Mesendoderm (in vitro differentiated cells): ENCODE measurements around the gene USP11.
A peak's percentile ranks its signal among the peaks of the same experiment; 100 is the strongest.

Source experiments
- DNase-seq: peaks from one replicate; pipeline ENCODE4 v3.0.0; 2013
- H2AK5ac ChIP-seq: 2 replicates; pipeline ENCODE4 v1.6.1; 2013; ENCODE audit warnings: low read length, inconsistent platforms
- H2BK120ac ChIP-seq: 2 replicates; pipeline ENCODE4 v1.6.1; 2013; ENCODE audit warnings: low read depth, mild to moderate bottlenecking, low read length, moderate library complexity, mixed read lengths
- H2BK15ac ChIP-seq: replicated peaks from 2 replicates; pipeline ENCODE4 v1.6.1; 2013; ENCODE audit warnings: low read depth, mild to moderate bottlenecking, moderate library complexity
- H2BK5ac ChIP-seq: 2 replicates; pipeline ENCODE4 v1.6.1; 2013; ENCODE audit warnings: low read length, inconsistent platforms
- H3K18ac ChIP-seq: 2 replicates; pipeline ENCODE4 v1.6.1; 2013; ENCODE audit warnings: mild to moderate bottlenecking, low read length, mixed read lengths
- H3K23ac ChIP-seq: one replicate; pipeline ENCODE4 v1.6.1; 2013; ENCODE audit warnings: low read length
- H3K27ac ChIP-seq: 2 replicates; pipeline ENCODE4 v1.5.1; 2013; ENCODE audit warnings: low read depth, mild to moderate bottlenecking, inconsistent platforms, low read length, moderate library complexity
- H3K27me3 ChIP-seq: 2 replicates; pipeline ENCODE4 v1.6.1; 2013; ENCODE audit warnings: low read length, control low read depth, mild to moderate bottlenecking, inconsistent platforms; ENCODE audit not compliant: insufficient read depth, poor library complexity
- H3K36me3 ChIP-seq: 2 replicates; pipeline ENCODE4 v1.6.1; 2013; ENCODE audit warnings: low read length, inconsistent platforms; ENCODE audit not compliant: control insufficient read depth, insufficient read depth
- H3K4ac ChIP-seq: one replicate; pipeline ENCODE4 v1.6.1; 2013; ENCODE audit warnings: low read depth, mild to moderate bottlenecking, low read length, moderate library complexity
- H3K4me1 ChIP-seq: 2 replicates; pipeline ENCODE4 v1.6.1; 2013; ENCODE audit warnings: low read depth, low read length, inconsistent platforms; ENCODE audit not compliant: control insufficient read depth
- H3K4me2 ChIP-seq: 2 replicates; pipeline ENCODE4 v1.6.1; 2013; ENCODE audit warnings: low read length
- H3K4me3 ChIP-seq: 2 replicates; pipeline ENCODE4 v1.5.1; 2013; ENCODE audit warnings: mild to moderate bottlenecking, low read length
- H3K56ac ChIP-seq: one replicate; pipeline ENCODE4 v1.6.1; 2013; ENCODE audit warnings: low read length
- H3K79me1 ChIP-seq: 2 replicates; pipeline ENCODE4 v1.6.1; 2013; ENCODE audit warnings: low read length, inconsistent platforms
- H3K79me2 ChIP-seq: 2 replicates; pipeline ENCODE4 v1.6.1; 2013; ENCODE audit warnings: mild to moderate bottlenecking, low read length; ENCODE audit not compliant: control insufficient read depth, insufficient read depth
- H3K9ac ChIP-seq: 2 replicates; pipeline ENCODE4 v1.6.1; 2013; ENCODE audit warnings: low read length, inconsistent platforms
- H4K5ac ChIP-seq: one replicate; pipeline ENCODE4 v1.6.1; 2013; ENCODE audit warnings: low read length
- H4K8ac ChIP-seq: one replicate; pipeline ENCODE4 v1.6.1; 2013; ENCODE audit warnings: low read depth, mild to moderate bottlenecking, control low read depth, low read length, moderate library complexity
- WGBS: extraction: QIAGEN DNeasy Blood & Tissue Kit; methylation state at CpG from one replicate; pipeline ENCODE4 v1.1.7; 2013; ENCODE audit warnings: low lambda C conversion rate, missing lambda C conversion rate; ENCODE audit not compliant: insufficient coverage; ENCODE audit errors: extremely low coverage; 5-methylcytosine and 5-hydroxymethylcytosine counted together

USP11 gene

DNA sequence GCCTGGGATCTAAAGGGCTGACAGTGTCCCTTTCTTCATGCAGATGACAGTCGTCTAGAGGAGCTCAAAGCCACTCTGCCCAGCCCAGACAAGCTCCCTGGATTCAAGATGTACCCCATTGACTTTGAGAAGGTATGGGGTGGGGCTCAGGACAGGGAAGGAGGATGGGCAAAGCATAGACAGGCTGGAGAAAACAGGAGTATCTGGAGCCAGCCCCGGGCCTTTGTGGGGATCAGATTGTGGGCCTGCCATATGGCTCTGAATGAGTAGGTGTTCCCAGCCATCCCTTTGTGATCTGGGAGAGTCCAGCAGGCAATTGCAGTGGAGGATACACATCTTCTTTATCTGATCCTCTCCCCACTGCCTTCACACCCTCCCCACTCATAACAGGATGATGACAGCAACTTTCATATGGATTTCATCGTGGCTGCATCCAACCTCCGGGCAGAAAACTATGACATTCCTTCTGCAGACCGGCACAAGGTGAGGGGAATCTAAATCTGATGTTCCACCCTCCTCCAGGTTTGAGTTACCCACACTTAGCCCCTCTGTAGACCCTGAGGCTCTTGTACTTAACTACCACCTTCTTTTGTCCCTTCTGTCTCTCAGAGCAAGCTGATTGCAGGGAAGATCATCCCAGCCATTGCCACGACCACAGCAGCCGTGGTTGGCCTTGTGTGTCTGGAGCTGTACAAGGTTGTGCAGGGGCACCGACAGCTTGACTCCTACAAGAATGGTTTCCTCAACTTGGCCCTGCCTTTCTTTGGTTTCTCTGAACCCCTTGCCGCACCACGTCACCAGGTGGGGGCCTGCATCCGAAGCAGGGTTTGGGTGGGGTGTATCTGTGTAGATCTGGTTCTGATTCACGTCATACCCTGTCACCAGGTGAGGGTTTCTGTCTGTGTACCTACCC lies 20.2 kb upstream of the USP11 start:
- Histone ChIP-seq H3K27me3 (no peaks in the 10 kb centered on the region), H3K27ac (no peak overlapping the region), H3K4me2 (no peak overlapping the region), H2BK15ac (no peak overlapping the region), H3K4ac (no peak overlapping the region), H3K36me3 (peaks cover 9% of the 10 kb centered on the region), H3K23ac (no peak overlapping the region), H3K4me3 (no peak overlapping the region), H4K5ac (no peak overlapping the region), H3K79me1 (no peaks in the 10 kb centered on the region), H3K4me1 (no peaks in the 10 kb centered on the region), H3K79me2 (no peaks in the 10 kb centered on the region), H2BK5ac (no peak overlapping the region), H3K56ac (no peak overlapping the region), H2BK120ac (no peak overlapping the region), H2AK5ac (no peak overlapping the region), H3K9ac (no peak overlapping the region), H4K8ac (no peak overlapping the region), H3K18ac (no peak overlapping the region)
- no peak for DNase-seq
- no CpG with 5 or more reads among the region's 12 CpGs for WGBS

DNA sequence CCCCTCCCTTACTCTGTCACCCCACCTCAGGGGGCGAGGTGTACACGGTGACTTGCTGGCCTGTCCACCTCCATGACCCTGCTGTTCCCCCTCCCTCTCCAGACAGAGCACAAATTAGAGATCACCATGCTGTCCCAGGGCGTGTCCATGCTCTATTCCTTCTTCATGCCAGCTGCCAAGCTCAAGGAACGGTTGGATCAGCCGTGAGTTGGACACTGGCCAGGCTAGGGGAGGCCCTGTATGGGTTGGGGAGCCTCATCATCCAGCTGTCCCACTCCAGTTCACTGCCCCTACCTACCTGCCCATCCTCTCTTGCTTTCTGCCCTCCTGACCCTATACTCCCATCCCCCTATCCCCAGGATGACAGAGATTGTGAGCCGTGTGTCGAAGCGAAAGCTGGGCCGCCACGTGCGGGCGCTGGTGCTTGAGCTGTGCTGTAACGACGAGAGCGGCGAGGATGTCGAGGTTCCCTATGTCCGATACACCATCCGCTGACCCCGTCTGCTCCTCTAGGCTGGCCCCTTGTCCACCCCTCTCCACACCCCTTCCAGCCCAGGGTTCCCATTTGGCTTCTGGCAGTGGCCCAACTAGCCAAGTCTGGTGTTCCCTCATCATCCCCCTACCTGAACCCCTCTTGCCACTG lies 18.3 kb upstream of the USP11 start:
- H3K4me1 ChIP-seq: no peaks in the 10 kb centered on the region
- no peak overlapping the region for H3K18ac ChIP-seq
- no peaks in the 10 kb centered on the region for H3K27me3 ChIP-seq
- no CpG with 5 or more reads among the region's 20 CpGs for WGBS
- no peak overlapping the region for H3K27ac ChIP-seq
- no peak for DNase-seq
- H3K9ac ChIP-seq: no peak overlapping the region
- H2BK120ac ChIP-seq: no peak overlapping the region
- no peak overlapping the region for H2BK5ac ChIP-seq
- H3K23ac ChIP-seq: no peak overlapping the region
- no peak overlapping the region for H4K8ac ChIP-seq
- H3K4me2 ChIP-seq: no peak overlapping the region
- H4K5ac ChIP-seq: no peak overlapping the region
- H3K79me2 ChIP-seq: peaks cover 9% of the 10 kb centered on the region
- no peaks in the 10 kb centered on the region for H3K79me1 ChIP-seq
- H3K36me3 ChIP-seq: peaks cover 9% of the 10 kb centered on the region
- H3K4ac ChIP-seq: no peak overlapping the region
- no peak overlapping the region for H2BK15ac ChIP-seq
- no peak overlapping the region for H3K4me3 ChIP-seq
- H2AK5ac ChIP-seq: no peak overlapping the region
- H3K56ac ChIP-seq: no peak overlapping the region

DNA sequence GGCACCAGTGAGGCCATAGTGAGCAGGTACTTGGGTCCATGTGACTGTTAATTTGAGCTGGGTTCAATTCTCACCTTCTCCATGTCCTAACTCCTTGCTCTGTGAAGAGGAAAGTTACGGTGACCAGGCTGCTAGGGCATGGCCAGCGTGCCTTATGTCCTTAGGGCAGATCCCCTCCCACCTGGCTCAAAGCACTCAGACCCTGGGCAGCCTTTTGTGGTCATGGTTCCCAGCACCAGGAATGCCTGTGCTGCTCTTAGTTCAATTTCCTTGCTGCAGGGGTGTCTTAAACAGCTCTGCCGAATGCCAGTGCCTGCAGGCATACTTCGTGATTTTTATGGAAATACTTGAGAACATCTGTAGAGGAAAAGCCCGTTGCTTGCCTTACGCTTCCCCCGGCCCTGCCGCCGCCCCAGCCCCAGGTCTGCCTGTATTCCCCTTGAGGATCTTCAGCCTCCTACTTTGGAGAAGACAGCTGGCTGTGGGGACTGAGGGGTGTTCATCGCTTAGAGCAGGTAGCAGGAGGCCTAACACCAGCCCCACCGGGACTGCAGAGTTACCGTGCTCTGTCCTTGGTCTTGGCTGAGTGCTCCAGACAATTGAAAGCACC lies 17.4 kb upstream of the USP11 start:
- H3K18ac ChIP-seq: no peak overlapping the region
- no peak overlapping the region for H2AK5ac ChIP-seq
- no peak overlapping the region for H2BK120ac ChIP-seq
- H3K23ac ChIP-seq: no peak overlapping the region
- H3K27me3 ChIP-seq: no peaks in the 10 kb centered on the region
- no peak overlapping the region for H4K5ac ChIP-seq
- H2BK15ac ChIP-seq: no peak overlapping the region
- no peaks in the 10 kb centered on the region for H3K79me1 ChIP-seq
- no CpG with 5 or more reads among the region's 12 CpGs for WGBS
- H3K4ac ChIP-seq: no peak overlapping the region
- H3K4me3 ChIP-seq: no peak overlapping the region
- H4K8ac ChIP-seq: no peak overlapping the region
- H3K79me2 ChIP-seq: peaks cover 17% of the 10 kb centered on the region
- H3K27ac ChIP-seq: no peak overlapping the region
- peaks cover 1% of the 10 kb centered on the region for H3K4me1 ChIP-seq
- H3K9ac ChIP-seq: no peak overlapping the region
- no peak for DNase-seq
- H3K56ac ChIP-seq: no peak overlapping the region
- no peak overlapping the region for H2BK5ac ChIP-seq
- H3K36me3 ChIP-seq: peaks cover 9% of the 10 kb centered on the region
- no peak overlapping the region for H3K4me2 ChIP-seq

DNA sequence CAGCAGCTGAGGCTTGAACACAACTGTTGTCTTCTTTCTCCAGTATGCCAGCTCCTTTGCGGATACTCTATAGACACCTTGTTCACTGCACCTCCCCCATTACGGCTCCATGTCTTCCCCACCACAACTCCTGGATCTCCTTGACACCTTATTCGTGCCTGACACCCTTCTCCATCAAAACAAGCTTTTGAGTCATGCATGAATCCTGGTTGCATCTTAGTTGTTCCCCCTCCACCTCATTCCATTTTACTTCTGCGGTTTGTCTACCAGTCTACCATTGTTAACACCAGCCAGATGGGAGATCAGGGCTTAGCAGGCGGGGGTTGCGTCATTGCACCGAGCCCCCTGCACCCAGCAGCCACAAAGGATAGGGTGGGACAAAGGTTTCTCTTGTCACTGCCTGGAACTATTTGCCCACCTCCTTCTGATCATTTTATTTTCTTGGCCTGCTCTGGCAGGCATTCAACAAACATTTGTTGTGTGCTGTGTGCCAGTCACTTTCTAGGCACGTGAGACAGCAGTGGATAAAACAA lies 16.4 kb upstream of the USP11 start:
- H3K23ac ChIP-seq: no peak overlapping the region
- H3K9ac ChIP-seq: no peak overlapping the region
- H2AK5ac ChIP-seq: no peak overlapping the region
- H3K4me1 ChIP-seq: peaks cover 1% of the 10 kb centered on the region
- no peaks in the 10 kb centered on the region for H3K27me3 ChIP-seq
- no peak overlapping the region for H3K27ac ChIP-seq
- H3K18ac ChIP-seq: no peak overlapping the region
- H2BK5ac ChIP-seq: no peak overlapping the region
- H3K79me1 ChIP-seq: peaks cover 2% of the 10 kb centered on the region
- H4K5ac ChIP-seq: no peak overlapping the region
- H3K4me3 ChIP-seq: no peak overlapping the region
- peaks cover 28% of the 10 kb centered on the region for H3K79me2 ChIP-seq
- H3K36me3 ChIP-seq: peaks cover 9% of the 10 kb centered on the region
- WGBS: no CpG with 5 or more reads among the region's 8 CpGs
- no peak overlapping the region for H3K56ac ChIP-seq
- no peak overlapping the region for H3K4me2 ChIP-seq
- H4K8ac ChIP-seq: no peak overlapping the region
- DNase-seq: no peak
- H2BK120ac ChIP-seq: no peak overlapping the region
- no peak overlapping the region for H3K4ac ChIP-seq
- H2BK15ac ChIP-seq: no peak overlapping the region

DNA sequence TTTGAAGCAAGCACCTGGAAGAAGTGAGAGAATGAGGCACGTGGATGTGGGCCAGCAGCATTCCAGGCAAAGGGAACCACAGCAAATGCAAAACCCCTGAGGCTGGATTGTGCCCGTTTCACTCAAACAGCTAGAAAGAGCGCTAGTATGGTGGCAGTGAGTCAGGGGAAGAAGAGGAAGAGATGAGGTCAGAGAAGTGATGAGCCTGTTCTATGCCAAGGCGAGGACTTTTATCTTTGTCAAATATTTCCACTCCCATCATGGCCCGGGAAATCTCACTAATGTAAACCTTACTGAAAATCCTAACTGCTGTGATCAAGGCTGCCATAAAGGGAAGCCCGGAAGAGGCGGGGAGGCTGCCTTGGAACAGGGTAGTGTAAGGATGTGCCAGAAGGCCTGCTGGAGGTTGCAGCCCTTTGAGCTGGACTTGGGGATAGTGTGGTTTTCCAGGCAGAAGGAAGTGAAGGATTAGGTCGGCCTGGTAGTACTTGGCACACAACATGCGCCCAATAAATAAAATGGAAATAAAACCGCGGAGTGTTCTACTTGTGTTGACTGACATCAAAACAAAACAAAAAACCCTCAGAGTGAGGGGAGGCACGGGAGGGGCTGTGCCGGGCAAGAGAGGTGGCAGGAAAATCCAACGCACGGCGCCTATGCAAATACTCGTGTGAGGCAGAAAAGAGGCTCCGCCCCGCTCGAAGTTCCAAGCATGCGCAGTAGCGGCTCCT lies 15.5 kb upstream of the USP11 start:
- Histone ChIP-seq H2AK5ac (no peak overlapping the region), H3K4ac (no peak overlapping the region), H2BK15ac (no peak overlapping the region), H3K79me1 (peaks cover 2% of the 10 kb centered on the region), H3K27ac (peak overlapping the region; percentile 40), H3K4me3 (no peak overlapping the region), H3K23ac (no peak overlapping the region), H3K27me3 (no peaks in the 10 kb centered on the region), H3K4me1 (peaks cover 1% of the 10 kb centered on the region), H3K18ac (no peak overlapping the region), H3K4me2 (no peak overlapping the region), H3K9ac (peak overlapping the region; percentile 59), H4K8ac (no peak overlapping the region), H3K36me3 (peaks cover 9% of the 10 kb centered on the region), H4K5ac (no peak overlapping the region), H2BK5ac (no peak overlapping the region), H3K79me2 (peaks cover 33% of the 10 kb centered on the region), H3K56ac (peak overlapping the region; percentile 70), H2BK120ac (no peak overlapping the region)
- DNase-seq: peak; percentile 73
- WGBS: no CpG with 5 or more reads among the region's 22 CpGs
